ENCODE data around the gene TECPR1. TPM values are rescaled to one million over a fixed set of nuclear protein-coding genes. Genes with fewer than 3 reads are reported as not detected.

The TECPR1 gene
- total RNA-seq, 1 experiment from 2014 or later: 13.9 TPM

DNA sequence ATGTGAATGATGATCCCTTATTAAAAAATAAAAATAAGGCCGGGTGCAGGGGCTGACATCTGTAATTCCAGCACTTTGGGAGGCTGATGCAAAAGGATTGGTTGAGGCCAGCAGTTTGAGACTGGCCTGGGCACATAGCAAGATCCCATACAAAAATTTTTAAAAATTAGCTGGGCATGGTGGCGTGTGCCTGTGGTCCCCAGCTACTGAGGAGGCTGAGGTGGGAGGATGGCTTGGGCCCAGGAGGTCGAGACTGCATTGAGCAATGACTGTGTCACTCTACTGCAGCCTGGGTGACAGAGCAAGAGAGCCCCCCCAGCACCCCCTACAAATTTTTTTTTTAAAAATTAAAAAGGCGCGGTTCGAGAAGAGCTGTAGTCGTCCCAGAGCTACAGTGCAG lies 28.3 kb upstream of the TECPR1 start:
- peaks cover 2% of the 10 kb centered on the region for H3K27me3 Mint-ChIP-seq (ENCODE audit: low read depth)
- H3K27ac Mint-ChIP-seq: no peak overlapping the region
- H2BK12ac ChIP-seq (ENCODE audit: insufficient read length, low read depth, low read length): no peak overlapping the region
- no peak overlapping the region for H2BK120ac ChIP-seq (ENCODE audit: low read depth, low read length, poor library complexity, severe bottlenecking)
- peaks cover 6% of the 10 kb centered on the region for H3K79me1 ChIP-seq (ENCODE audit: insufficient read depth, low read depth, low read length, poor library complexity, severe bottlenecking)
- no peaks in the 10 kb centered on the region for H4K20me1 ChIP-seq (ENCODE audit: control insufficient read depth, insufficient read depth, insufficient read length)
- TF ChIP-seq, protein P1, sequence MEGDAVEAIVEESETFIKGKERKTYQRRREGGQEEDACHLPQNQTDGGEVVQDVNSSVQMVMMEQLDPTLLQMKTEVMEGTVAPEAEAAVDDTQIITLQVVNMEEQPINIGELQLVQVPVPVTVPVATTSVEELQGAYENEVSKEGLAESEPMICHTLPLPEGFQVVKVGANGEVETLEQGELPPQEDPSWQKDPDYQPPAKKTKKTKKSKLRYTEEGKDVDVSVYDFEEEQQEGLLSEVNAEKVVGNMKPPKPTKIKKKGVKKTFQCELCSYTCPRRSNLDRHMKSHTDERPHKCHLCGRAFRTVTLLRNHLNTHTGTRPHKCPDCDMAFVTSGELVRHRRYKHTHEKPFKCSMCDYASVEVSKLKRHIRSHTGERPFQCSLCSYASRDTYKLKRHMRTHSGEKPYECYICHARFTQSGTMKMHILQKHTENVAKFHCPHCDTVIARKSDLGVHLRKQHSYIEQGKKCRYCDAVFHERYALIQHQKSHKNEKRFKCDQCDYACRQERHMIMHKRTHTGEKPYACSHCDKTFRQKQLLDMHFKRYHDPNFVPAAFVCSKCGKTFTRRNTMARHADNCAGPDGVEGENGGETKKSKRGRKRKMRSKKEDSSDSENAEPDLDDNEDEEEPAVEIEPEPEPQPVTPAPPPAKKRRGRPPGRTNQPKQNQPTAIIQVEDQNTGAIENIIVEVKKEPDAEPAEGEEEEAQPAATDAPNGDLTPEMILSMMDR (conservative IDR thresholded peaks at IDR 0.05): no peak
- no peak overlapping the region for H3K27ac ChIP-seq (ENCODE audit: insufficient read length, low read depth, low read length)
- no peak overlapping the region for H2BK20ac ChIP-seq (ENCODE audit: low read depth, low read length, poor library complexity, severe bottlenecking)
- H3K4me2 ChIP-seq (ENCODE audit: insufficient read depth, insufficient read length, low read length): peak overlapping the region; percentile 91
- no peak overlapping the region for H2BK5ac ChIP-seq (ENCODE audit: insufficient read length, low read length)
- peak overlapping the region; percentile 71 to 86 for H3K4me3 Mint-ChIP-seq
- no peak overlapping the region for H3K18ac ChIP-seq (ENCODE audit: insufficient read length, low read depth, low read length)
- H3K79me2 ChIP-seq (ENCODE audit: insufficient read depth, low read length): no peaks in the 10 kb centered on the region; the same call in 1 of the 2 replicates
- H2AK5ac ChIP-seq (ENCODE audit: insufficient read length, low read length): no peak overlapping the region
- H3K14ac ChIP-seq (ENCODE audit: insufficient read depth, low read length): no peak overlapping the region
- no peaks in the 10 kb centered on the region for H3K27me3 ChIP-seq (ENCODE audit: insufficient read depth, low read length)
- peaks cover 6 to 15% (median 13%) of the 10 kb centered on the region in 3 experiments; a peak in 6 of 7 replicates for H3K36me3 Mint-ChIP-seq (ENCODE audit: insufficient read depth in 1 of 3, low read depth in 3 of 3)
- no peak overlapping the region for H4K8ac ChIP-seq (replicated peaks; ENCODE audit: insufficient read length, low read depth, low read length)
- H4K91ac ChIP-seq (ENCODE audit: insufficient read length, low read depth, low read length): no peak overlapping the region
- H3K4ac ChIP-seq (ENCODE audit: low read depth, low read length): no peak overlapping the region
- H3K23ac ChIP-seq (ENCODE audit: insufficient read length, low read depth, low read length): no peak overlapping the region
- DNase-seq: no peak
- H3K9me3 ChIP-seq (ENCODE audit: control insufficient read depth, low read depth, low read length): no peaks in the 10 kb centered on the region
- H3K9ac ChIP-seq (ENCODE audit: extremely low read depth, insufficient read length, low read length): no peak overlapping the region
- H3K23me2 ChIP-seq (ENCODE audit: insufficient read length, low read depth, low read length, poor library complexity, severe bottlenecking): peaks cover 11% of the 10 kb centered on the region
- WGBS (ENCODE audit: extremely low coverage, insufficient read length, low lambda C conversion rate): no CpG with 5 or more reads among the region's 7 CpGs
- no peaks in the 10 kb centered on the region for H3K9me3 Mint-ChIP-seq
- no peaks in the 10 kb centered on the region; the same call in 1 of the 2 replicates for H3K4me1 ChIP-seq (ENCODE audit: insufficient read depth, low read length)
- H4K5ac ChIP-seq (ENCODE audit: insufficient read length, low read depth, low read length): no peak overlapping the region
- H2AFZ ChIP-seq (ENCODE audit: low read length): no peak overlapping the region
- peaks cover 23 to 29% of the 10 kb centered on the region in 2 experiments for H3K4me1 Mint-ChIP-seq
- H3T11ph ChIP-seq (ENCODE audit: low read length): no peak overlapping the region
- no peak overlapping the region for H3K56ac ChIP-seq (ENCODE audit: insufficient read length, low read depth, low read length)
- H2BK15ac ChIP-seq (ENCODE audit: low read depth, low read length): no peak overlapping the region
